Ishikawa (cell line): ENCODE data around the gene B3GALT5.

Experiments
- CEBPB ChIP-seq: IDR thresholded peaks from 2 replicates; pipeline ENCODE4 v1.6.1; 2012
- CREB1 ChIP-seq: IDR thresholded peaks from 2 replicates; pipeline ENCODE4 v1.6.1; 2012; ENCODE audit warnings: low read depth
- EGR1 ChIP-seq: IDR thresholded peaks from 2 replicates; pipeline ENCODE4 v1.6.1; 2012
- EP300 ChIP-seq: IDR thresholded peaks from 2 replicates; pipeline ENCODE4 v1.6.1; 2012; ENCODE audit warnings: borderline replicate concordance
- FOXM1 ChIP-seq: IDR thresholded peaks from 2 replicates; pipeline ENCODE4 v1.6.1; 2012; ENCODE audit warnings: low read depth, borderline replicate concordance
- MAX ChIP-seq: IDR thresholded peaks from 2 replicates; pipeline ENCODE4 v1.6.1; 2012
- NFIC ChIP-seq: IDR thresholded peaks from 2 replicates; pipeline ENCODE4 v1.6.1; 2012
- RAD21 ChIP-seq: IDR thresholded peaks from 2 replicates; pipeline ENCODE4 v1.6.1; 2012; ENCODE audit warnings: low read depth
- REST ChIP-seq: IDR thresholded peaks from 2 replicates; pipeline ENCODE4 v1.6.1; 2012; ENCODE audit warnings: low read depth, mild to moderate bottlenecking
- TAF1 ChIP-seq: IDR thresholded peaks from 2 replicates; pipeline ENCODE4 v1.6.1; 2012; ENCODE audit warnings: low read depth, mild to moderate bottlenecking
- TCF12 ChIP-seq: IDR thresholded peaks from 2 replicates; pipeline ENCODE4 v1.6.1; 2012; ENCODE audit warnings: low read depth
- TEAD4 ChIP-seq: IDR thresholded peaks from 2 replicates; pipeline ENCODE4 v1.6.1; 2012
- USF1 ChIP-seq: IDR thresholded peaks from 2 replicates; pipeline ENCODE4 v1.6.1; 2012
- YY1 ChIP-seq: IDR thresholded peaks from 2 replicates; pipeline ENCODE4 v1.6.1; 2012; ENCODE audit warnings: low read depth
- ZBTB7A ChIP-seq: IDR thresholded peaks from 2 replicates; pipeline ENCODE4 v1.6.1; 2012; ENCODE audit warnings: low read depth

Gene B3GALT5

GRCh38 chr21:39681845-39682244, 69.1 kb downstream of the B3GALT5 start:
- TF ChIP-seq REST: no peak
- TF ChIP-seq EGR1: no peak
- TF ChIP-seq YY1: no peak

- no peak for TF ChIP-seq NFIC
- no peak for TF ChIP-seq RAD21
Observed at GRCh38 chr21:39685236-39685635, 72.5 kb downstream of the B3GALT5 start.

GRCh38 chr21:39685991-39686390, 73.3 kb downstream of the B3GALT5 start:
- TF ChIP-seq YY1 (no peak), RAD21 (no peak), MAX (no peak), USF1 (no peak; the same call in 1 of the 2 replicates), TAF1 (no peak), CEBPB (no peak), EGR1 (no peak), CREB1 (no peak)

- TF ChIP-seq TAF1 (no peak), CREB1 (no peak), TCF12 (no peak), TEAD4 (no peak), EGR1 (no peak), FOXM1 (no peak), EP300 (no peak), NFIC (no peak), REST (no peak), CEBPB (no peak), ZBTB7A (no peak), YY1 (no peak), MAX (no peak), RAD21 (no peak)
Observed at GRCh38 chr21:39686646-39687468, 74.1 kb downstream of the B3GALT5 start.

GRCh38 chr21:39688010-39688409, 75.3 kb downstream of the B3GALT5 start:
- no peak for TF ChIP-seq USF1
- no peak for TF ChIP-seq YY1
- no peak for TF ChIP-seq TAF1
- TF ChIP-seq CEBPB: no peak
- TF ChIP-seq TEAD4: no peak
- no peak for TF ChIP-seq FOXM1
- no peak for TF ChIP-seq EGR1
- no peak for TF ChIP-seq NFIC
- no peak for TF ChIP-seq CREB1
- TF ChIP-seq REST: no peak
- TF ChIP-seq EP300: no peak
- no peak for TF ChIP-seq TCF12
- TF ChIP-seq RAD21: no peak
- TF ChIP-seq ZBTB7A: no peak
- no peak for TF ChIP-seq MAX
